Pancreas (tissue), 10 donors: ENCODE data around the gene ASTN1. TPM values are rescaled to one million over a fixed set of nuclear protein-coding genes. Genes with fewer than 3 reads are reported as not detected.

Source experiments
- ATAC-seq, 4 donors: fragments of 200-7000 bp; cut with Tn5 transposase; one replicate each; pipeline versions ENCODE4 v1.8.0 to v1.9.1; 2020; ENCODE audit warnings: mild to moderate bottlenecking in 4 of 4, moderate library complexity in 4 of 4
- DNase-seq, 6 donors: peaks; one replicate each; pipeline ENCODE4 v3.0.0-alpha.2; 2020
- FAIRE-seq: peaks from 2 replicates; lab custom pipeline; 2012; peaks lifted over from hg19 to GRCh38; lab: Jason Lieb, UNC
- H3K27ac ChIP-seq, 4 donors: fragments of 200-600 bp; sonication (generic); 1 replicate in 3 of 4; 2 replicates in 1 of 4; pipeline versions ENCODE4 v1.5.0 to v1.8.0; 2020
- H3K27me3 ChIP-seq, 4 donors: fragments of 200-600 bp; one replicate each; pipeline ENCODE4 v1.8.0; 2021
- H3K36me3 ChIP-seq, 3 donors: fragments of 200-600 bp; sonication (generic) in 1 of 3; one replicate each; pipeline versions ENCODE4 v1.5.0 to v1.8.0; 2020 to 2021
- H3K4me1 ChIP-seq, 3 donors: fragments of 200-600 bp; one replicate each; pipeline ENCODE4 v1.8.0; 2021
- H3K4me3 ChIP-seq, 4 donors: fragments of 200-600 bp; sonication (generic) in 2 of 4; one replicate each; pipeline versions ENCODE4 v1.5.0 to v1.8.0; 2020 to 2021
- H3K9me3 ChIP-seq, 4 donors: fragments of 200-600 bp; one replicate each; pipeline ENCODE4 v1.8.0; 2021
- CTCF ChIP-seq, 4 donors: fragments of 200-600 bp; sonication (generic) in 3 of 4; IDR thresholded peaks; one replicate each; pipeline versions ENCODE4 v1.5.0 to v1.8.0; 2021; ENCODE audit warnings: antibody characterized with exemption in 4 of 4
- whole genome bisulfite sequencing, 2 donors: extraction: QIAGEN DNeasy Blood & Tissue Kit; methylation state at CpG; one replicate each; pipeline ENCODE4 v1.1.7; 2013; 5-methylcytosine and 5-hydroxymethylcytosine counted together
- intact Hi-C, 3 donors: fragments of 100-400 bp; cut with DNase I; formaldehyde crosslinking; loops; one replicate each; pipeline versions ENCODE4 v1.11.1 to v1.14.2; 2022
- polyA plus RNA-seq, 2 donors: library from polyadenylated mRNA; stranded (reverse); fragments of 200-250 nt; gene quantifications; one replicate each; pipeline ENCODE4 v1.2.3, GENCODE V29; 2013
- total RNA-seq, 6 donors: library from RNA; stranded (reverse); fragmentation: NEBNext Ultra II Directional in 4 of 6; extraction: Animal tissue kit (Norgen Biotek cat#: 25700) in 4 of 6; gene quantifications; one replicate each; pipeline versions ENCODE4 v1.2.1 to v1.2.4, GENCODE V29; 2021 to 2023
- donor health status: healthy with polysubstance abuse.
- donor health status: DM: no; HTN: no; CAD: no; lungs with moderate emphysema.
- donor health status: DM: no; HTN: no; CAD: no.
- donor health status: control.
- donor health status: control.
- donor health status: Bipolar disorder and iron deficiency.
- donor health status: DM: yes; HTN: yes; CAD: no.
- donor health status: DM: no; HTN: no; CAD: no.
- donor health status: DM: no; HTN: no; CAD: no.
- donor health status: DM: yes; HTN: yes; CAD: no.

The ASTN1 gene
- total and polyA plus RNA-seq, 8 donors, result 0.11 to 0.77 (median 0.32) TPM

GRCh38 chr1:177162243-177162642 lies 2.3 kb downstream of the ASTN1 start:
- no peak for ATAC-seq
- no peaks in the 10 kb centered on the region for H3K9me3 ChIP-seq
- TF ChIP-seq CTCF (IDR thresholded peaks at IDR 0.05), result no peak
- peaks cover 0 to 25% (median 2%) of the 10 kb centered on the region in 4 donors for H3K27me3 ChIP-seq
- intact Hi-C loops, result no loop called here
- DNase-seq, result no peak
- no peak for FAIRE-seq
- 48 to 63% methylated on average over 2 of the region's 2 CpGs for WGBS, 2 donors
- no peaks in the 10 kb centered on the region for H3K4me1 ChIP-seq
- H3K36me3 ChIP-seq, result no peaks in the 10 kb centered on the region
- no peak overlapping the region for H3K4me3 ChIP-seq
- H3K27ac ChIP-seq, result no peak overlapping the region

- Histone ChIP-seq H3K9me3 (no peaks in the 10 kb centered on the region), H3K4me3 (no peak overlapping the region), H3K36me3 (no peaks in the 10 kb centered on the region), H3K27ac (no peak overlapping the region), H3K27me3 (no peaks in the 10 kb centered on the region), H3K4me1 (no peaks in the 10 kb centered on the region)
- FAIRE-seq, result no peak
- TF ChIP-seq CTCF (IDR thresholded peaks at IDR 0.05), result no peak
- 46 to 51% methylated on average over 2 of the region's 2 CpGs for WGBS, 2 donors
- ATAC-seq, result no peak
- intact Hi-C loops, result no loop called here
- DNase-seq, result no peak
Observed at GRCh38 chr1:177146499-177146898, 18.0 kb downstream of the ASTN1 start.

GRCh38 chr1:177145106-177146070 lies 19.1 kb downstream of the ASTN1 start:
- WGBS, 2 donors, result 57 to 64% methylated on average over 3 of the region's 3 CpGs
- DNase-seq, result no peak
- no peak overlapping the region for H3K4me3 ChIP-seq
- no peak for TF ChIP-seq CTCF (IDR thresholded peaks at IDR 0.05)
- intact Hi-C loops, result no loop called here
- H3K9me3 ChIP-seq, result no peaks in the 10 kb centered on the region
- no peaks in the 10 kb centered on the region for H3K4me1 ChIP-seq
- H3K27me3 ChIP-seq, result peaks cover 0 to 5% (median 0%) of the 10 kb centered on the region in 4 donors
- ATAC-seq, result no peak
- FAIRE-seq, result no peak
- no peak overlapping the region for H3K27ac ChIP-seq
- no peaks in the 10 kb centered on the region for H3K36me3 ChIP-seq

GRCh38 chr1:177142791-177143271 lies 21.7 kb downstream of the ASTN1 start:
- Histone ChIP-seq H3K4me3 (no peak overlapping the region), H3K4me1 (no peaks in the 10 kb centered on the region), H3K27ac (no peak overlapping the region), H3K9me3 (no peaks in the 10 kb centered on the region), H3K36me3 (no peaks in the 10 kb centered on the region), H3K27me3 (peaks cover 0 to 5% (median 0%) of the 10 kb centered on the region in 4 donors)
- intact Hi-C loops, result no loop called here
- FAIRE-seq (no peak), ATAC-seq (no peak), DNase-seq (no peak)
- no peak for TF ChIP-seq CTCF (IDR thresholded peaks at IDR 0.05)
- WGBS, 2 donors, result 71 to 84% methylated on average over 4 of the region's 4 CpGs

- Histone ChIP-seq H3K27ac (no peak overlapping the region), H3K4me3 (no peak overlapping the region), H3K27me3 (peaks cover 0 to 5% (median 0%) of the 10 kb centered on the region in 4 donors), H3K36me3 (no peaks in the 10 kb centered on the region), H3K4me1 (no peaks in the 10 kb centered on the region), H3K9me3 (no peaks in the 10 kb centered on the region)
- ATAC-seq, result no peak
- DNase-seq, result no peak
- intact Hi-C loops, result no loop called here
- 59 to 74% methylated on average over 1 of the region's 1 CpG for WGBS, 2 donors
- no peak for TF ChIP-seq CTCF (IDR thresholded peaks at IDR 0.05)
- FAIRE-seq, result no peak
Observed at GRCh38 chr1:177142010-177142409, 22.5 kb downstream of the ASTN1 start.
